ENCODE results near the gene SF3B4. TPM values are rescaled to one million over a fixed set of nuclear protein-coding genes. Genes with fewer than 3 reads are reported as not detected.

The SF3B4 gene
- total and polyA plus RNA-seq, 2 donors (not counting 1 experiment from before 2014, with no cell fraction given) = 22.6 to 60.1 TPM

GRCh38 chr1:149923626-149924025 lies 4.0 kb downstream of the SF3B4 start:
- ChIA-PET CTCF (no interaction called here), POLR2A (no interaction called here)
- Histone ChIP-seq H3K27me3 (replicated peaks in 1 of 4; ENCODE audit: control extremely low read depth in 1 of 4, control insufficient read depth in 3 of 4, insufficient read depth in 4 of 4, low read length in 3 of 4) (peaks cover 0 to 2% (median under 1%) of the 10 kb centered on the region in 4 experiments), H3K9me3 (ENCODE audit: control extremely low read depth in 1 of 3, control insufficient read depth in 2 of 3, insufficient read depth in 1 of 3, low read length in 2 of 3) (no peaks in the 10 kb centered on the region), H2AFZ (ENCODE audit: insufficient read depth, low read depth, low read length, poor library complexity, severe bottlenecking) (no peak overlapping the region), H3K4me2 (replicated peaks; ENCODE audit: low read depth, low read length, poor library complexity, severe bottlenecking) (no peak overlapping the region), H3K4me3 (ENCODE audit: control extremely low read depth in 1 of 5, extremely low read depth in 1 of 5, insufficient read depth in 1 of 5, low read depth in 2 of 5, low read length in 4 of 5) (no peak overlapping the region), H3K9ac (ENCODE audit: low read length) (no peak overlapping the region), H3K4me1 (ENCODE audit: control insufficient read depth in 2 of 2, insufficient read depth in 2 of 2, low read length in 2 of 2) (peaks cover 15 to 21% of the 10 kb centered on the region in 2 donors), H3K27ac (ENCODE audit: low read length in 2 of 2) (no peak overlapping the region), H3K36me3 (replicated peaks in 1 of 2; ENCODE audit: control extremely low read depth in 1 of 2, control insufficient read depth in 1 of 2, extremely low read depth in 1 of 2, insufficient read depth in 2 of 2, low read length in 1 of 2) (peaks cover 4 to 49% of the 10 kb centered on the region in 2 experiments), H3K79me2 (ENCODE audit: control insufficient read depth, insufficient read depth, low read length) (peaks cover 16% of the 10 kb centered on the region), H4K20me1 (ENCODE audit: control insufficient read depth, insufficient read depth, low read length, poor library complexity, severe bottlenecking) (peaks cover 30% of the 10 kb centered on the region)
- no peak overlapping the region for H3K27ac Mint-ChIP-seq
- peaks cover 35% of the 10 kb centered on the region for H3K4me1 Mint-ChIP-seq
- intact Hi-C loops (cut with micrococcal nuclease) = loop anchor here (10.0 kb wide), 1 partner anchor 401 kb away; the partner anchor contains the start of gene PRPF3
- ATAC-seq (ENCODE audit: low read depth) (no peak), DNase-seq (no peak)
- H3K27me3 Mint-ChIP-seq = peaks cover 7% of the 10 kb centered on the region
- TF ChIP-seq CTCF (IDR thresholded peaks at IDR 0.05) = no peak
- no peak for TF ChIP-seq EZH2 (IDR thresholded peaks at IDR 0.05; ENCODE audit: borderline replicate concordance, insufficient read depth, low read depth, low read length, poor library complexity, severe bottlenecking)
- 97% methylated on average over 9 of the region's 10 CpGs for WGBS (ENCODE audit: insufficient coverage)
- H3K9me3 Mint-ChIP-seq (ENCODE audit: insufficient read depth) = no peaks in the 10 kb centered on the region
- no peak overlapping the region for H3K4me3 Mint-ChIP-seq

GRCh38 chr1:149917571-149918144 lies 9.9 kb downstream of the SF3B4 start, which contains the start of gene SV2A:
SV2A (minus strand) TSS chr1:149917844; CDS start chr1:149913840, 4,004 bp downstream.
- Mint-ChIP-seq H3K4me1 (peaks cover 28% of the 10 kb centered on the region), H3K4me3 (peak within 1 kb of the TSS; percentile 75), H3K27ac (no peak within 1 kb of the TSS), H3K27me3 (peaks cover 25% of the 10 kb centered on the region), H3K9me3 (ENCODE audit: insufficient read depth) (no peaks in the 10 kb centered on the region)
- POLR2A ChIA-PET = no interaction called here
- H3K4me1 ChIP-seq (ENCODE audit: control insufficient read depth in 2 of 2, insufficient read depth in 2 of 2, low read length in 2 of 2) = peaks cover 23 to 25% of the 10 kb centered on the region in 2 donors
- peak within 1 kb of the TSS; percentile 64 for H2AFZ ChIP-seq (ENCODE audit: insufficient read depth, low read depth, low read length, poor library complexity, severe bottlenecking)
- H3K9me3 ChIP-seq (ENCODE audit: control extremely low read depth in 1 of 3, control insufficient read depth in 2 of 3, insufficient read depth in 1 of 3, low read length in 2 of 3) = no peaks in the 10 kb centered on the region
- no peaks in the 10 kb centered on the region for H4K20me1 ChIP-seq (ENCODE audit: control insufficient read depth, insufficient read depth, low read length, poor library complexity, severe bottlenecking)
- peaks cover 0 to 29% (median 16%) of the 10 kb centered on the region in 4 experiments for H3K27me3 ChIP-seq (replicated peaks in 1 of 4; ENCODE audit: control extremely low read depth in 1 of 4, control insufficient read depth in 3 of 4, insufficient read depth in 4 of 4, low read length in 3 of 4)
- TF ChIP-seq CTCF (IDR thresholded peaks at IDR 0.05) (no peak), EZH2 (IDR thresholded peaks at IDR 0.05; ENCODE audit: borderline replicate concordance, insufficient read depth, low read depth, low read length, poor library complexity, severe bottlenecking) (peak; percentile 48)
- ATAC-seq (ENCODE audit: low read depth) (no peak), DNase-seq (peak; percentile 36)
- peak within 1 kb of the TSS; percentile 53 for H3K9ac ChIP-seq (ENCODE audit: low read length)
- H3K79me2 ChIP-seq (ENCODE audit: control insufficient read depth, insufficient read depth, low read length) = no peaks in the 10 kb centered on the region
- peak within 1 kb of the TSS in 4 of 5 experiments; percentile 20 to 50 (median 42) for H3K4me3 ChIP-seq (ENCODE audit: control extremely low read depth in 1 of 5, extremely low read depth in 1 of 5, insufficient read depth in 1 of 5, low read depth in 2 of 5, low read length in 4 of 5)
- CTCF ChIA-PET = no interaction called here
- WGBS (ENCODE audit: insufficient coverage) = 0% methylated on average over 3 of the region's 24 CpGs
- no peak within 1 kb of the TSS for H3K27ac ChIP-seq (ENCODE audit: low read length in 2 of 2)
- intact Hi-C loops (cut with micrococcal nuclease) = no loop called here
- peaks cover 0 to 6% of the 10 kb centered on the region in 2 experiments for H3K36me3 ChIP-seq (replicated peaks in 1 of 2; ENCODE audit: control extremely low read depth in 1 of 2, control insufficient read depth in 1 of 2, extremely low read depth in 1 of 2, insufficient read depth in 2 of 2, low read length in 1 of 2)
- H3K4me2 ChIP-seq (replicated peaks; ENCODE audit: low read depth, low read length, poor library complexity, severe bottlenecking) = peak within 1 kb of the TSS; percentile 73

Measured in B cell (primary cell).